ENCODE measurements around the gene LLGL2. TPM values are rescaled to one million over a fixed set of nuclear protein-coding genes. Genes with fewer than 3 reads are reported as not detected.
"Not testable (repeated sequence)": the region's sequence is repeated elsewhere in the genome, so short reads cannot be mapped to it uniquely, and the experiment has no call there.

Gene LLGL2
- polyA plus RNA-seq, 3 donors = 45.9 to 103 (median 60.8) TPM

DNA sequence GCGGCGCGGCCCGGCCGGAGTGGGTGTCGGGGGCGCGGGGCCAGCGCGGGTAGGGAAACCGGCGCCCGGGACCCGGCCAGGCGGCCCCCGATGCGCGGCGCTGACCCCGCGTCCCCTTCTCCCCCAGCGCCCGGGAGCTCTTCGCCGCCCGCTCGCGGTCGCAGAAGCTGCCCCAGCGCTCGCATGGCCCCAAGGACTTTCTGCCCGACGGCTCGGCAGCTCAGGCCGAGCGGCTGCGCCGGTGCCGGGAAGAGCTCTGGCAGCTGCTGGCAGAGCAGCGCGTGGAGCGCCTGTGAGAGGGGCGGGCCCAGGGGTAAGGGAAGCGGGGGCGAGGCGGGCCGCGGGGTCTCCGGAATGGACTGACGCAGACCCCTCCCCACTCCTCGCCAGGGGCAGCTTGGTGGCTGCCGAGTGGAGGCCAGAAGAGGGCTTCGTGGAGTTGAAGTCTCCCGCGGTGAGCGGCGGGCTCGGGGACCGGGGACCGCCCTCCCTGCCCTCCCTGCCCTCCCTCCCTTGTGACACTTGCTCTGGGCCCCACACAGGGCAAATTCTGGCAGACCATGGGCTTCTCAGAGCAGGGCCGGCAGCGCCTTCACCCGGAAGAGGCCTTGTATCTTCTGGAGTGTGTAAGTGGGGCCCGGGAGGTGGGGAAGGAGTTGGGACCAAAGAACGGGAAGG is 8.7 kb upstream of the LLGL2 start:
- no peak for DNase-seq (ENCODE audit: extremely low read depth in 1 of 11, low read depth in 9 of 11, low spot score in 4 of 11)

DNA sequence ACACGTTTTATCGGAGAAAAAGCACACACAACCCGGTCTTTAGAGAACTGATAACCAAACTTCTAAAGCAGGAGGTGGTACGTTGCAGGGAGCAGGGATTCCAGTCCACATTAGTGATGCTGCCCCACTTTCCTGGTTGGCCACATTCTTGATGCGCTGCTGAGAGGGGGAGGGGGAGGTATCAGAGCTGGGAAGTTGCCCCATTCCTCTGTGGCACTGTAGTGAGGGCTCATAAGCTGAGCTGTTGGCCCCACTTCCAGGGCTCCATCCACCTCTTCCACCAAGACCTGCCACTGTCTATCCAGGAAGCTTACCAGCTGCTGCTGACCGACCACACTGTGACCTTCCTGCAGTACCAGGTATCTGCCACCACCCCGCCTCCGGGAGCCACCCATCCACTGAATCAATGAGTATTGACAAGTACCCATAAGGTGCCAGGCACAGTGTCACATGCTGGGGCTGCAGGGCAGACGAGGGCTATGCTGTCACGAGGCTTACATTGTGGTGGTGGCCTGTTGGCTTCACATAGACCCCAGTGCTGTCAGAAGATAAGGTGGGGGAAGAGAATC is 8.1 kb upstream of the LLGL2 start:
- DNase-seq (ENCODE audit: extremely low read depth in 1 of 11, low read depth in 9 of 11, low spot score in 4 of 11) = no peak

DNA sequence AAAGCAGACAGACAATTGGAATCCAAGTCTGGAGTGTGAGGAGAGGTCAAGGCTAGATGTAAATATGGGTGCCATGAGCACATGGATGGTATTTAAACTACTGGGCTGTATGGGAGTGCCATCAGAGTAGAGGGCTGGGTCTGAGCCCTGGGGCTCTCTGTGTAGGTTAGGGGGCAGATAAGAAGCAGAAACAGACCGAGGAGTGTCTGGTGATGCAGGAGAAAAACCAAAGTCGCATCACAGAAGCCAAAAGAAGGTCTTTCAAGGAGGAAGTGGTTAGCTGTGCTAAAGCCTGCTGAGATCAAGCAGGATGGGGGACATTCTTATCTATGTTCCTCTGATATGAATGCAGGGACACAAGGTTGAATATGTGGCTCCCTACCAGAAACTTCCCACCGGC is 7.3 kb upstream of the LLGL2 start:
- DNase-seq (ENCODE audit: extremely low read depth in 1 of 11, low read depth in 9 of 11, low spot score in 4 of 11) = no peak

GRCh38 chr17:75518983-75519537 is 6.4 kb upstream of the LLGL2 start:
- DNase-seq (ENCODE audit: extremely low read depth in 1 of 11, low read depth in 9 of 11, low spot score in 4 of 11) = no peak

- not testable (repeated sequence) for DNase-seq (ENCODE audit: extremely low read depth in 1 of 11, low read depth in 9 of 11, low spot score in 4 of 11)
These were observed 5.1 kb upstream of the LLGL2 start for GRCh38 chr17:75520413-75520812.

- no peak for DNase-seq (ENCODE audit: extremely low read depth in 1 of 11, low read depth in 9 of 11, low spot score in 4 of 11)
These were observed 4.2 kb upstream of the LLGL2 start for GRCh38 chr17:75521290-75521689.

GRCh38 chr17:75521951-75522727 is 3.4 kb upstream of the LLGL2 start:
- no peak for DNase-seq (ENCODE audit: extremely low read depth in 1 of 11, low read depth in 9 of 11, low spot score in 4 of 11)

DNA sequence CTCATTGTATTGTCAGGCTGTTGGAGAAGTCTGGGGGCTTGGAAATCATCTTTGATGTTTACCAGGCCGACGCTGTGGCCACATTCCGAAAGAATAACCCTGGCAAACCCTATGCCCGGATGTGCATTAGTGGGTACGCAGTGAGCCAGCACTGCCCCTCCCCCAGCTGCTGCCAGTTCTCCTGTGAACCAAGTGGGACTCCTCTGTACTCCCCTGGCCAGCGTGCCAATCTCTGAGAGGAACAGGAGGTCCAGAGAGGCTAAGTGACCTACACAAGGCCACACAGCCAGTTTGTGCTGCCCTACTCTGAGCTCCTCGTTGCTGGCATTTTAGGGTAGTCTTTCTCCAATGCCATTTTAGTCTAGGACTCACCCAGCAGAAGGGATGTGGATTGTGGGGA is 1.9 kb upstream of the LLGL2 start:
- no peak for DNase-seq (ENCODE audit: extremely low read depth in 1 of 11, low read depth in 9 of 11, low spot score in 4 of 11)

DNA sequence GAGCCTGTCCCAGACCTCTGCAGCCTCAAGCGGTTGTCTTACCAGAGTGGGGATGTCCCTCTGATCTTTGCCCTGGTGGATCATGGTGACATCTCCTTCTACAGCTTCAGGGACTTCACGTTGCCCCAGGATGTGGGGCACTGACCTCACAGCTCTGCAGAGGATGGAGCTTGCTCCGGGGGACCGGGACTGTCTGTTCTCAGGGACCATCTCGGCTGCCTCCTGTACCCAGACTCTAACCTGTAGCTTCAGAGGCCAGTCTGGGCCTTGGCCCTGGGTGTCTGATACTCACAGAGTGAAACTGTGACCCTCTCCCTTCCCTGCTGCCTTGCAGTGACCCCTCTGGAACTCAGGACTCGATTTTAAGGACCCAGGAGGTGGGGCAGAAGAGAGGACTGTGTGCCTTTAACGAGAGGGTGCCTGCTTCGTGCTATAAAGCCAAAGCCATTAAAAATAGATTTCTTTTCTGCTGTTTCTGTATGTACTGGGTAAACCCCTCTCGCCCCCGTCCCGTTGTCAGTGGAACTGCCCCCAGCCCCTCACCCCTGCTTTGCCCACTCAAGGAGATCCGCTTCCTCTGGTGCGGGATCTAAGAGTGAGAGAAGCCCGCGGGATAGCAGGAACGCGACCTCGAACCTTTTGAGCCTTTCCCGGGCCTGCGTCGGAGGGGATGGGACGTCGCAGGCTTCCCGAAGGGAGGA is 1.1 kb upstream of the LLGL2 start:
- DNase-seq (ENCODE audit: extremely low read depth in 1 of 11, low read depth in 9 of 11, low spot score in 4 of 11) = no peak

- DNase-seq (ENCODE audit: extremely low read depth in 1 of 11, low read depth in 9 of 11, low spot score in 4 of 11) = no peak
These were observed 483 bp downstream of the LLGL2 start for GRCh38 chr17:75525806-75526554.

- DNase-seq (ENCODE audit: extremely low read depth in 1 of 11, low read depth in 9 of 11, low spot score in 4 of 11) = no peak
These were observed 1.2 kb downstream of the LLGL2 start for GRCh38 chr17:75526555-75527270.

GRCh38 chr17:75530837-75531720 is 5.6 kb downstream of the LLGL2 start:
- no peak for DNase-seq (ENCODE audit: extremely low read depth in 1 of 11, low read depth in 9 of 11, low spot score in 4 of 11)

DNA sequence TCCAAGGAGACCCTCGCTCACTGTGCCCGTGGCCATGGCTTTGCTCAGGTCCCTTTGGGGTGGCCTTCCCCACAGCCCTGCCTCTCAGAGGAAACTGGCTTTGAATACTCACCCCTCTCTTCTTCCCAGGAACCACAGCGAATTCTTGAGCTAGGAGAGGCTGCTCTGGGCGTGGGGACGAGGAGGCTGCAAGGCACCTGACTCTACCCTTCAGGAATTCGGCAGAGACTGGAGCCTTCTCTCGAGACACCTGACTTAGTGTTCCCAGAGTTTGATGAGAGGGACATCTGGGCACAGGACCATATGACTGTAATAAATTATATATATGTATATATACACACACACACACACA is 6.2 kb downstream of the LLGL2 start:
- DNase-seq (ENCODE audit: extremely low read depth in 1 of 11, low read depth in 9 of 11, low spot score in 4 of 11) = no peak

DNA sequence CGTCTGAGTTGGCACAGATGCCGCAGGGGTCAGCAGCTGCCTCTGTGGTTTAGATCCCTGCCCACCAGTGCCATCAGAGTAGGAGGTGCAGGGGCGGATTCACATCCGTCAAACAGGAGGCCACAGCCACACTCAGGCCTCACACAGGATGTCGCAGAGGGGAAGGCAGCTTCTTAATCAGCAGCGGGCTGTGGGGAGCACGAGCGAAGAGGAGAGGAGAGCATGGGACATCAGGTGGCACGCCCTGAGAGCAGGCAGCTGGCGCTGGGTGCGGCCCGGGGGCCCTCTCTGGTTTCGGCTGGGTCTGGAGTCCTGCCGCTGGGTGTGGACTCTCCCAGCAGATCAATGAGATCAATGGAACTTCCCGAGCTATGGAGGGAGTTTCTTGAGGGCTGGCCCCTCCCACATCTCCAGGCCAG is 9.6 kb downstream of the LLGL2 start:
- no peak for DNase-seq (ENCODE audit: extremely low read depth in 1 of 11, low read depth in 9 of 11, low spot score in 4 of 11)

DNA sequence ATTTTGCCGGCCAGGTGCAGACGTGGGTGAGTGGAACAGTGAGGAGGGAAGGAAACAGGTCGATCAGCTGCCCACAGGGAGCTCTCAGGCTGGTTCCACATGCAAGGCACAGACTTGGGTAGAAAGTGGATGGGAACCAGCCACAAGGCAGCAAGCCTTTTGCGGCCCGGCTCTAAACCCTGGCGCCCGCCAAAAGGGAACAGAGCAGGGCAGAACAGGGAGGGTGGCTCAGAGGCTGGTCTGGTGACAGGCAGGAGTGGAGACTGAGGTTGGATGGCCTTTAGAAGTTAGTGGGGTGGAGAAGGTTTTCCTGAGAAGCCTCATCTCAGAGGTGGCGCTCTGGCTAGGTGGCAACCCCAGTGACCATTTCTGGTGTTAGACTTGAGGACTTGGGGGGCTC is 10.4 kb downstream of the LLGL2 start:
- no peak for DNase-seq (ENCODE audit: extremely low read depth in 1 of 11, low read depth in 9 of 11, low spot score in 4 of 11)

DNA sequence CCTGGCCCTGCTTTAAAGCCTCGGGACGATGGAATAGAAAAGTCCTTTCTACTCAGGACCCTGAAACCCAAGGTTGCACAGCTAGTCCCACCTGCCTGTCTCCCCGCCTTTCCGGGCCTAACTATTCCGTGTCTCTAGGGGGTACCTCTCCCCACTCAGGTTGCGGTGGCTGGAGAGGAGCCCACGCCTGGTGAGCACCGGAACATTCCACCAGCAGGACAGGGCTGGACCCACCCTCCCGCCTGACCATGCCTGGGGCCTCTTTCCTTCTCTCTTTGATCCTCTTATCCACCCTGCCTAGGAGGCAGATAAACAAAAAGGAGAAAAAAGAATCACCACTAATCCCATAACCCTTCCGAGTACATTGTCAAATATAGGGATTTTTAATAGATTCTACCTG is 10.9 kb downstream of the LLGL2 start:
- no peak for DNase-seq (ENCODE audit: extremely low read depth in 1 of 11, low read depth in 9 of 11, low spot score in 4 of 11)

DNA sequence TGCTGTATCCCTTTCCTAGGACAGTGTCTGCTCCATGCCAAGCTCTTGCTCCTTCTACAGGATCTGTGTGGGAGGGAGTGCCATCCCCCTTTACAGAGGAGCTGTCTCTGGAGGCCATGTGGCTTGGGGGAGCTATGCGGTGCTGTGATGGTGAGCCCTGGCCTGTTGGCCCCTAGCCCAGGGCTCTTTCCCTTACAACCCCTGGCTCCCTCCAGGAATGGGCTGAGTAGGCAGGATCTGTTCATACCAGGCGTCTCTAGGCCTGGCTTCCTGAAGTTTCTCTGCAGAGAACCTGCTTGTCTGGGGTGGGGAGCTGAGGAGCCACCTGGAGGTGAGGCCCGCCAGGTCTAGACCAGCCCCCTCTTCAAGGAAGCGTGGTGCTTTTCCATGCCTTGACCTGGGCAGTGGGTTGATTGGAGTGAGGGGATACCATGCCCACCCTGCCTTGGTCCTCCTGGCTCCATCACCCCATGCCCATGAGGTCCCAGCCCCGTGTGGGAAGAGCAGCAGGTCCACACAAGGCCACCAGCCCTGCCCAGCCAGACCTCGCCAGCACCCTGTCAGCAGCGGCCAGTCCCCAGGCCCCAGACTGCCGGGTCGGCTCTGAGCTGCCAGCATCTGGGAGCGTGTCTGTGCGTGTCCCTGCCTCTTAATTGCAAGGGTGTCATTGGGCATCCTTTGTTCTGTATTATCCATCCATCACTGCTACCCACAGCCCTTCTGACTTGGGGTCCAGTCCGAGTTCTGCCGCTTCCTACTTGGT is 14.7 kb downstream of the LLGL2 start:
- no peak for DNase-seq (ENCODE audit: extremely low read depth in 1 of 11, low read depth in 9 of 11, low spot score in 4 of 11)
